ENCODE data around the gene MYRF. TPM values are rescaled to one million over a fixed set of nuclear protein-coding genes. Genes with fewer than 3 reads are reported as not detected.

The MYRF gene
- total and polyA plus RNA-seq, 2 donors: 0.09 to 0.62 TPM

DNA sequence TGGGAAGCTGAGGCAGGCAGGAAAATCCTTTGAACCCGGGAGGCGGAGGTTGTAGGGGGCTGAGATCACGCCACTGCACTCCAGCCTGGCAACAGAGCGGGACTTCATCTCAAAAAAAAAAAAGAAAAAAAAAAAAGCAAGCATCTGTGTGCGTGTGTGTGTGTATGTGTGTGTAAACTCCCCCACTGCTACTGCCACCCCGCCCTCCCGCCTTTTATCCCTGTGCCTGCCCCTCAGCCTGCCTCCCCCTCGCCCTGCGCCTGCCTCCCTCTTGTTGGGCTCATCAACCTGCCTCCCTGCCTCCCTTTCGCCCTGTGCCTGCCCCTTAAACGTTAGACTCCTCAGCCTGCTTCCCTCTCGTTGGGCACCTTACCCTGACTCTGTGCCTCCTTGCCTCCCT, 22.0 kb downstream of the MYRF start:
- peaks cover 4 to 9% of the 10 kb centered on the region in 2 donors for H3K4me1 ChIP-seq (ENCODE audit: control insufficient read depth in 2 of 2, insufficient read depth in 2 of 2, low read length in 2 of 2)
- no peaks in the 10 kb centered on the region for H3K36me3 ChIP-seq (ENCODE audit: control insufficient read depth in 2 of 2, insufficient read depth in 2 of 2, low read length in 1 of 2)
- H3K9me3 ChIP-seq (ENCODE audit: control insufficient read depth in 2 of 2, insufficient read depth in 1 of 2, low read length in 1 of 2): no peaks in the 10 kb centered on the region
- WGBS: 92% methylated on average over 12 of the region's 12 CpGs
- DNase-seq (ENCODE audit: low read depth in 6 of 9, low spot score in 9 of 9): no peak
- no peak overlapping the region for H3K4me3 ChIP-seq (ENCODE audit: low read length in 2 of 2)
- H3K27ac ChIP-seq (ENCODE audit: low read depth in 1 of 2, low read length in 1 of 2): no peak overlapping the region
- H3K27me3 ChIP-seq (ENCODE audit: control insufficient read depth in 2 of 2, insufficient read depth in 1 of 2, low read length in 1 of 2): peaks cover 2 to 24% of the 10 kb centered on the region in 2 donors

DNA sequence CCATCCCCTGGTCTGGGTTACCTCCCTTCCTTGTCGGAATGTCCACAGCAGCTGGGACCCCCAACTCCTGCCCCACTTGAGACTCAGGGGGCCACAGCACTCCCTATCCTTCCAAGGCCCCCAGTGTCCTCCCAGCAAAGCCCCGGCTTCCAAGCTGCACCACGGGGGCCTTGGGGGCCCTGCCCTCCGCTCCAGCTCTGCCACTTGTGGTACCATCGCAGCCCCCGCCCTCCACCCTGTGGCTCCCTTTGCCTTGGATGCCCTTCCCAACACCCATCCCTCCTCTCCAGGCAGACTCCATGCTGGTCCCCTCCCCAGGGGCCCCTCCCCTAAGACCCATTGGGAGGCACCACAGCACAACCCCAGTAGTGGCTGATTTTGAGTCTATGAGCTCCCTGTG, 22.7 kb downstream of the MYRF start:
- Histone ChIP-seq H3K36me3 (ENCODE audit: control insufficient read depth in 2 of 2, insufficient read depth in 2 of 2, low read length in 1 of 2) (no peaks in the 10 kb centered on the region), H3K27ac (ENCODE audit: low read depth in 1 of 2, low read length in 1 of 2) (no peak overlapping the region), H3K27me3 (ENCODE audit: control insufficient read depth in 2 of 2, insufficient read depth in 1 of 2, low read length in 1 of 2) (peaks cover 2 to 24% of the 10 kb centered on the region in 2 donors), H3K4me1 (ENCODE audit: control insufficient read depth in 2 of 2, insufficient read depth in 2 of 2, low read length in 2 of 2) (peaks cover 4 to 9% of the 10 kb centered on the region in 2 donors), H3K9me3 (ENCODE audit: control insufficient read depth in 2 of 2, insufficient read depth in 1 of 2, low read length in 1 of 2) (no peaks in the 10 kb centered on the region), H3K4me3 (ENCODE audit: low read length in 2 of 2) (no peak overlapping the region)
- DNase-seq (ENCODE audit: low read depth in 6 of 9, low spot score in 9 of 9): no peak
- 97% methylated on average over 6 of the region's 6 CpGs for WGBS

DNA sequence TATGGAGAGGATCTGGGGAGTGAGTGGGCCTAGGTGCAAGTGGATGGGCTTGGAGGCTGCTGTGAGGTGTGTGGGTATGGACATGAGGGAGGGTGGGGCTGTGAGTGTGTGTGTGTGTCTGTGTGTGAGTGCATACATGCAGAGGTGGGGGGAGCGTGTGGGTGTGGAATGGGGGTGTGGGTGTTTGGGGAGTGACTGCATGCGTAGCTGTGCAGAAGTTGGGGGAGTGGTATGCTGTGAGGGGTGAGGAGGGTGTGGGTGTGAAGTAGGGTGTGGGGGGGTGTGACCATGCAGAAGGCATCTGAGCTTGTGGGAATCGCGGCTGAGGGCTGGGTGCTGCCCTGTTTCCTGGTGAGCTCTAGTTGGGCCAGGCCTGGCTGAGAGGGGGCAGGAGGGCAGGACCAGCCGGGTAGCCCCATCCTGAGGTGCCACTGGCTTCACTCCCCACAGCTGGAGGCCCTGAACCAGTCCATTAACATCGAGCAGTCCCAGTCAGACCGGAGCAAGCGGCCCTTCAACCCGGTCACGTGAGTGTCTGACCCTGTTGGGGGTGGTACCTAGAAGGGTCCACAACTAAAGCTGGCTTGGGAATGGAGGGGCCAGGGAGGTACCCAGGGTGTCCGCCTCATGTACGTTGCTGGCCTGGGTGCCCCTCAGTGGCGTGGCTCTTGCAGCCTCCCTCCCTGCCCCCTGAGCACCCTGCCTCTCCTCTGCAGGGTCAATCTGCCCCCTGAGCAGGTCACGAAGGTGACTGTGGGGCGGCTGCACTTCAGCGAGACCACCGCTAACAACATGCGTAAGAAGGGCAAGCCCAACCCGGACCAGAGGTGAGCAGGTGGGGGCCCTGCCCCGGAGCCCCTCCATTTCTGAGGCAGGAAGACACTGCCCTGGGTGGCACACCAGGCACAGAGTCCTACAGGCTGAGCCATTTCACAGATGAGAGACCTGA, 23.4 kb downstream of the MYRF start:
- H3K4me3 ChIP-seq (ENCODE audit: low read length in 2 of 2): no peak overlapping the region

DNA sequence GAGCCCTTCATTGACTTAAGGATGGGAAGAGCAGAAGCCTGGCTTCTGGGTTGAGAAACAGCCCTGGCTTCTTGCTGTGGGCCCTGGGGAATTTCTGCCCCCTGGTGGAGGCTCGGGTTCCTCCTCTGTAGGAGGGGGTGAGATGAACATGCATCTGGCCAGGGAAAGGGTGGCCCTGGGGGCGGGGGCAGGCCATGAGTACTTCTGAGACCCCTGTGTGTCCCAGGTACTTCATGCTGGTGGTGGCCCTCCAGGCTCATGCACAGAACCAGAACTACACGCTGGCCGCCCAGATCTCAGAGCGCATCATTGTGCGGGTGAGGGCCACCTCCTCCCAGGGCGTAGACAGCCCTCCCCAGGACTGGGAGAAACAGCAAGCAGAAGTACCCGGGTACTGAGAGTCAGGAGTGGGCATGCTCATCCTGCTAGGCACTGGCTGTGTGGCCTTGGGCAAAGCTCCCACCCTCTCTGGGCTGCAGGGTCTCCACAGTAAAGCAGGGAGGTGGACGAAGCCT, 24.2 kb downstream of the MYRF start:
- H3K27ac ChIP-seq (ENCODE audit: low read depth in 1 of 2, low read length in 1 of 2): no peak overlapping the region
- peaks cover 2 to 24% of the 10 kb centered on the region in 2 donors for H3K27me3 ChIP-seq (ENCODE audit: control insufficient read depth in 2 of 2, insufficient read depth in 1 of 2, low read length in 1 of 2)
- peaks cover 4 to 9% of the 10 kb centered on the region in 2 donors for H3K4me1 ChIP-seq (ENCODE audit: control insufficient read depth in 2 of 2, insufficient read depth in 2 of 2, low read length in 2 of 2)
- WGBS: 74% methylated on average over 9 of the region's 9 CpGs
- H3K36me3 ChIP-seq (ENCODE audit: control insufficient read depth in 2 of 2, insufficient read depth in 2 of 2, low read length in 1 of 2): no peaks in the 10 kb centered on the region
- peak in 3 of 9 donors; percentile 43 to 62 (median 57) for DNase-seq (ENCODE audit: low read depth in 6 of 9, low spot score in 9 of 9)
- no peak overlapping the region for H3K4me3 ChIP-seq (ENCODE audit: low read length in 2 of 2)
- H3K9me3 ChIP-seq (ENCODE audit: control insufficient read depth in 2 of 2, insufficient read depth in 1 of 2, low read length in 1 of 2): no peaks in the 10 kb centered on the region

More for the DNA sequence above, 23.4 kb downstream of the MYRF start:
- Histone ChIP-seq H3K9me3 (ENCODE audit: control insufficient read depth in 2 of 2, insufficient read depth in 1 of 2, low read length in 1 of 2) (no peaks in the 10 kb centered on the region), H3K27ac (ENCODE audit: low read depth in 1 of 2, low read length in 1 of 2) (no peak overlapping the region), H3K27me3 (ENCODE audit: control insufficient read depth in 2 of 2, insufficient read depth in 1 of 2, low read length in 1 of 2) (peaks cover 2 to 24% of the 10 kb centered on the region in 2 donors), H3K36me3 (ENCODE audit: control insufficient read depth in 2 of 2, insufficient read depth in 2 of 2, low read length in 1 of 2) (no peaks in the 10 kb centered on the region), H3K4me1 (ENCODE audit: control insufficient read depth in 2 of 2, insufficient read depth in 2 of 2, low read length in 2 of 2) (peaks cover 4 to 9% of the 10 kb centered on the region in 2 donors)
- WGBS: 94% methylated on average over 20 of the region's 20 CpGs
- DNase-seq (ENCODE audit: low read depth in 6 of 9, low spot score in 9 of 9): no peak

GRCh38 chr11:61777234-61778090, 25.0 kb downstream of the MYRF start:
- no peaks in the 10 kb centered on the region for H3K9me3 ChIP-seq (ENCODE audit: control insufficient read depth in 2 of 2, insufficient read depth in 1 of 2, low read length in 1 of 2)
- WGBS: 25% methylated on average over 67 of the region's 67 CpGs

DNA sequence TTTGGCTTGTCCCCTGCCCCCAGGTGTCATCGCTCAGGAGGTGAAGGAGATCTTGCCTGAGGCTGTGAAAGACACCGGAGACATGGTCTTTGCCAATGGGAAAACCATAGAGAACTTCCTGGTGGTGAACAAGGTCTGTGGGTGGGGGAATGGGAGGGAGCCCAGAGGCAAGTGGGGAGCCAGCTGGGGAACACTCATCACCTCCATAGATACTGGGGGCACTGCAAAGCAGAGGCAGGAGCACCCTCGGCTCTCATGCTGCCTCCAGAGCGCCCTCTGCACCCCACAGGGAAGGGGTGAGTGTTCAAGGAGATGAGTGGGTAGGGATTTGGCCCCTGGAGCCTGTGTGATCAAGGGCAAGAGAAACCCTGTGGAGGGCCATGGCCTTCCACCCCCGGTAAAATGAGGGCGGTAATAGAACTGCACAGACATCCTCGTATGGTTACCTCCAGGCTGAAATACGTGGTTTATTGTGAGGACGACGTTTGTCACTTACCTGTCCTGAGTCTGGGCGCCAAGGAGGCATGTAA, 26.0 kb downstream of the MYRF start:
- H3K27ac ChIP-seq (ENCODE audit: low read depth in 1 of 2, low read length in 1 of 2): no peak overlapping the region
- H3K4me3 ChIP-seq (ENCODE audit: low read length in 2 of 2): no peak overlapping the region
- 95% methylated on average over 11 of the region's 11 CpGs for WGBS
- H3K27me3 ChIP-seq (ENCODE audit: control insufficient read depth in 2 of 2, insufficient read depth in 1 of 2, low read length in 1 of 2): peaks cover 2 to 24% of the 10 kb centered on the region in 2 donors
- H3K4me1 ChIP-seq (ENCODE audit: control insufficient read depth in 2 of 2, insufficient read depth in 2 of 2, low read length in 2 of 2): peaks cover 4 to 5% of the 10 kb centered on the region in 2 donors
- H3K36me3 ChIP-seq (ENCODE audit: control insufficient read depth in 2 of 2, insufficient read depth in 2 of 2, low read length in 1 of 2): no peaks in the 10 kb centered on the region
- no peak for DNase-seq (ENCODE audit: low read depth in 6 of 9, low spot score in 9 of 9)
- no peaks in the 10 kb centered on the region for H3K9me3 ChIP-seq (ENCODE audit: control insufficient read depth in 2 of 2, insufficient read depth in 1 of 2, low read length in 1 of 2)

More at GRCh38 chr11:61777234-61778090, 25.0 kb downstream of the MYRF start:
- Histone ChIP-seq H3K4me3 (ENCODE audit: low read length in 2 of 2) (peak overlapping the region in 1 of 2 donors; percentile 36), H3K27me3 (ENCODE audit: control insufficient read depth in 2 of 2, insufficient read depth in 1 of 2, low read length in 1 of 2) (peaks cover 2 to 24% of the 10 kb centered on the region in 2 donors), H3K27ac (ENCODE audit: low read depth in 1 of 2, low read length in 1 of 2) (no peak overlapping the region), H3K4me1 (ENCODE audit: control insufficient read depth in 2 of 2, insufficient read depth in 2 of 2, low read length in 2 of 2) (peaks cover 4 to 9% of the 10 kb centered on the region in 2 donors), H3K36me3 (ENCODE audit: control insufficient read depth in 2 of 2, insufficient read depth in 2 of 2, low read length in 1 of 2) (no peaks in the 10 kb centered on the region)
- peak in 3 of 9 donors; percentile 35 to 58 (median 43) for DNase-seq (ENCODE audit: low read depth in 6 of 9, low spot score in 9 of 9)

DNA sequence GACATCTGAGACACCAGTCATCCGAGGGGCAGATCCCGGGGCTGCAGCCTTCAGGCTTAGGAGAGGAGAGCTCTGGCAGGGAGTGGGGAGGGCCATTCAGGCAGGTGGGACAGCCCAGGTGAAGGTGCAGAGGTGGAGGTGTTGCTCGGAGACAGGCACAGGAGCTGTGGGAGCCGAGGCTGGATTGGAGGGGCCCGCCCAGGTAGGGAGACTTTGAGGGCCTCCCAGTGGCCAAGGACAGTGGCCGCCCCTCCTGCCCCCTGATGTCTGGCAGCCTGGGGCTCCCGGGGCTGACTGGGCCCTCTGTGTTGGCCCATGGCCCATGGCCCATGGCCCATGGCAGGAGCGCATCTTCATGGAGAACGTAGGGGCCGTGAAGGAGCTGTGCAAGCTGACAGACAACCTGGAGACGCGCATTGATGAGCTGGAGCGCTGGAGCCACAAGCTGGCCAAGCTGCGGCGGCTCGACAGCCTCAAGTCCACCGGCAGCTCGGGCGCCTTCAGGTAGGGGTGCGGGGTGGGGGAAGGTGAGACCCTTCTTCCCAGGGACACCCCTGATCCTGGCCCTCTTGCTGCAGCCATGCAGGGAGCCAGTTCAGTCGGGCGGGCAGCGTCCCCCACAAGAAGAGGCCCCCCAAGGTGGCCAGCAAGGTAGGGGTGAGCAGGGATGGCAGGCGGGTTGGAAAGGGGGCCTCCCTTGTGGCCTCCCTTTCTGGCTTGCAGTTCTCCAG, 26.6 kb downstream of the MYRF start:
- peaks cover 2 to 24% of the 10 kb centered on the region in 2 donors for H3K27me3 ChIP-seq (ENCODE audit: control insufficient read depth in 2 of 2, insufficient read depth in 1 of 2, low read length in 1 of 2)
- DNase-seq (ENCODE audit: low read depth in 6 of 9, low spot score in 9 of 9): no peak
- no peaks in the 10 kb centered on the region for H3K36me3 ChIP-seq (ENCODE audit: control insufficient read depth in 2 of 2, insufficient read depth in 2 of 2, low read length in 1 of 2)
- H3K9me3 ChIP-seq (ENCODE audit: control insufficient read depth in 2 of 2, insufficient read depth in 1 of 2, low read length in 1 of 2): no peaks in the 10 kb centered on the region
- 95% methylated on average over 24 of the region's 24 CpGs for WGBS
- peaks cover 4 to 5% of the 10 kb centered on the region in 2 donors for H3K4me1 ChIP-seq (ENCODE audit: control insufficient read depth in 2 of 2, insufficient read depth in 2 of 2, low read length in 2 of 2)
- H3K27ac ChIP-seq (ENCODE audit: low read depth in 1 of 2, low read length in 1 of 2): no peak overlapping the region
- H3K4me3 ChIP-seq (ENCODE audit: low read length in 2 of 2): no peak overlapping the region
